ENCODE measurements around the gene ZSWIM4.
"Not testable (repeated sequence)": the region's sequence is repeated elsewhere in the genome, so short reads cannot be mapped to it uniquely, and the experiment has no call there.

ZSWIM4 gene

GRCh38 chr19:13848798-13849676 lies 53.8 kb downstream of the ZSWIM4 start:
- no peak for DNase-seq (ENCODE audit: low read depth in 2 of 2, low spot score in 1 of 2)

GRCh38 chr19:13849991-13850909 lies 55.0 kb downstream of the ZSWIM4 start:
- DNase-seq (ENCODE audit: low read depth in 2 of 2, low spot score in 1 of 2), result no peak

GRCh38 chr19:13850910-13851733 lies 55.9 kb downstream of the ZSWIM4 start:
- DNase-seq (ENCODE audit: low read depth in 2 of 2, low spot score in 1 of 2), result no peak

- not testable (repeated sequence) for DNase-seq (ENCODE audit: low read depth in 2 of 2, low spot score in 1 of 2)
These were observed 56.5 kb downstream of the ZSWIM4 start for GRCh38 chr19:13851734-13852114.

- DNase-seq (ENCODE audit: low read depth in 2 of 2, low spot score in 1 of 2), result not testable (repeated sequence)
These were observed 57.0 kb downstream of the ZSWIM4 start for GRCh38 chr19:13852171-13852707.

GRCh38 chr19:13856497-13856896 lies 61.3 kb downstream of the ZSWIM4 start:
- DNase-seq (ENCODE audit: low read depth in 2 of 2, low spot score in 1 of 2), result no peak

- no peak for DNase-seq (ENCODE audit: low read depth in 2 of 2, low spot score in 1 of 2)
These were observed 64.2 kb downstream of the ZSWIM4 start for GRCh38 chr19:13859361-13859880.

GRCh38 chr19:13860679-13861391 lies 65.6 kb downstream of the ZSWIM4 start:
- no peak for DNase-seq (ENCODE audit: low read depth in 2 of 2, low spot score in 1 of 2)

- DNase-seq (ENCODE audit: low read depth in 2 of 2, low spot score in 1 of 2), result no peak
These were observed 66.1 kb downstream of the ZSWIM4 start for GRCh38 chr19:13861392-13861713.

- peak; percentile 75 to 83 for DNase-seq (ENCODE audit: low read depth in 2 of 2, low spot score in 1 of 2)
These were observed 66.7 kb downstream of the ZSWIM4 start for GRCh38 chr19:13861714-13862531.

GRCh38 chr19:13864046-13864666 lies 68.9 kb downstream of the ZSWIM4 start:
- DNase-seq (ENCODE audit: low read depth in 2 of 2, low spot score in 1 of 2), result no peak

- DNase-seq (ENCODE audit: low read depth in 2 of 2, low spot score in 1 of 2), result no peak
These were observed 69.7 kb downstream of the ZSWIM4 start for GRCh38 chr19:13864667-13865570.

- no peak for DNase-seq (ENCODE audit: low read depth in 2 of 2, low spot score in 1 of 2)
These were observed 70.6 kb downstream of the ZSWIM4 start for GRCh38 chr19:13865571-13866462.

- DNase-seq (ENCODE audit: low read depth in 2 of 2, low spot score in 1 of 2), result no peak
These were observed 71.3 kb downstream of the ZSWIM4 start for GRCh38 chr19:13866463-13867046.

GRCh38 chr19:13868663-13869062 lies 73.4 kb downstream of the ZSWIM4 start:
- DNase-seq (ENCODE audit: low read depth in 2 of 2, low spot score in 1 of 2), result no peak

- no peak for DNase-seq (ENCODE audit: low read depth in 2 of 2, low spot score in 1 of 2)
These were observed 74.0 kb downstream of the ZSWIM4 start for GRCh38 chr19:13869281-13869680.

All from stimulated activated CD8-positive, alpha-beta memory T cell treated with anti-CD3 and anti-CD28 coated beads, Interleukin-4, amount 100 ng/mL, for 1 hour (primary cell).